Activated T-helper 2 cell treated with anti-CD3 and anti-CD28 coated beads, Interferon-gamma antibody, Interleukin-2, Interleukin-4, amounts not matched to agents 10 μg/mL and 5 μg/mL and 100 μg/mL, durations not matched to agents 14 hours and 24 hours and 36 hours (primary cell): ENCODE results near the gene OTC. TPM values are rescaled to one million over a fixed set of nuclear protein-coding genes. Genes with fewer than 3 reads are reported as not detected.

Experiments used
- DNase-seq: peaks from one replicate; pipeline ENCODE4 v3.0.0; 2021; ENCODE audit warnings: low spot score
- H3K27ac Mint-ChIP-seq: one replicate; pipeline ENCODE4 v1.8.0; 2021; ENCODE audit warnings: mixed read lengths
- H3K27me3 Mint-ChIP-seq: one replicate; pipeline ENCODE4 v1.8.0; 2021; ENCODE audit warnings: low read depth, mixed read lengths
- H3K36me3 Mint-ChIP-seq: one replicate; pipeline ENCODE4 v1.8.0; 2021; ENCODE audit warnings: low read depth, mixed read lengths
- H3K4me1 Mint-ChIP-seq: one replicate; pipeline ENCODE4 v1.8.0; 2021; ENCODE audit warnings: low read depth, mixed read lengths
- H3K4me3 Mint-ChIP-seq: one replicate; pipeline ENCODE4 v1.8.0; 2021; ENCODE audit warnings: low read depth, mild to moderate bottlenecking, moderate library complexity, mixed read lengths
- H3K9me3 Mint-ChIP-seq: one replicate; pipeline ENCODE4 v1.8.0; 2021; ENCODE audit warnings: mixed read lengths
- intact Hi-C: fragments of 100-400 bp; cut with micrococcal nuclease; formaldehyde crosslinking; loops from one replicate; pipeline ENCODE4 v1.15.1; 2023
- total RNA-seq: library from RNA; stranded (reverse); gene quantifications from 2 replicates; pipeline ENCODE4 v1.2.3, GENCODE V29; 2022

Gene OTC
- total RNA-seq, 1 donor from 2014 or later: not detected

DNA sequence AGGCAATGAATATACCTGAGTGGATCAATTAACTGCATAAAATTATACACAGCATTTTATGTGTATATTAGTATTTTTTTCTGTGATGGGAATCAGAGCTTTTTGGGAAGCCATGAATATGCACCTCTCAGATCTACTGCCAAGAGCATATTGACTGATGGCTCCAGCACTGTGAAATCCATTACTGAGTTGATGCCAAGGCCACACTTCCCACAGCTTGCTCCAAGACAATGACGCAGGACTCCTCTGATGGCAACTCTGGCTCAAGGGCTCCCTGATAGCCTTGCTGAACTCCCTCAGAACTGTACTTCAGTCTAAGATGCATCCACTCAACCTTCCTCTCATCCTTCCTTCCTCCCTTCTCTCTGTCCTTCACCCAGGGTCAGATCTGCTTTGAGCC, 82.7 kb downstream of the OTC start:
- Mint-ChIP-seq H3K36me3 (no peaks in the 10 kb centered on the region), H3K4me1 (no peaks in the 10 kb centered on the region), H3K9me3 (no peaks in the 10 kb centered on the region), H3K4me3 (no peak overlapping the region), H3K27ac (no peak overlapping the region), H3K27me3 (peaks cover 1% of the 10 kb centered on the region)
- intact Hi-C loops: no loop called here
- DNase-seq: no peak

DNA sequence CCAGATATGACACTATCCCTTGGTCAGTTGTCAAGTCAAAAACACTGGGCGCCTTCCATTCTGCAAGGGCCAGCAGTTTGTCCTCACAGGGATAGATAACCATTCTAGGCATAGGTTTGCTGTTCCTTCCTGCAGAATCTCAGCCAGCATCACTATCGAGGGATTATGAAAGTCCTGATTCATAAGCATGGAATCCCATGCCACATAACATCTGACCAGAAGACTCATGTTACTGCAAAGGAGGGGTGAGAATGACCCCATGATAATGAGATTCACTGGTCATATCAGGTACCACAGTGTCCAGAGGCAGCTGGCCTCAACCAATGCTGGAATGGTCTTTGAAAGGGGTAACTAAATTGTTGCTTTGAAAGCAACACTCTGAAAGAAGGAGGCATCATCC, 84.7 kb downstream of the OTC start:
- Mint-ChIP-seq H3K4me3 (no peak overlapping the region), H3K36me3 (no peaks in the 10 kb centered on the region), H3K27me3 (peaks cover 1% of the 10 kb centered on the region), H3K4me1 (no peaks in the 10 kb centered on the region), H3K27ac (no peak overlapping the region), H3K9me3 (no peaks in the 10 kb centered on the region)
- intact Hi-C loops: no loop called here
- DNase-seq: no peak

DNA sequence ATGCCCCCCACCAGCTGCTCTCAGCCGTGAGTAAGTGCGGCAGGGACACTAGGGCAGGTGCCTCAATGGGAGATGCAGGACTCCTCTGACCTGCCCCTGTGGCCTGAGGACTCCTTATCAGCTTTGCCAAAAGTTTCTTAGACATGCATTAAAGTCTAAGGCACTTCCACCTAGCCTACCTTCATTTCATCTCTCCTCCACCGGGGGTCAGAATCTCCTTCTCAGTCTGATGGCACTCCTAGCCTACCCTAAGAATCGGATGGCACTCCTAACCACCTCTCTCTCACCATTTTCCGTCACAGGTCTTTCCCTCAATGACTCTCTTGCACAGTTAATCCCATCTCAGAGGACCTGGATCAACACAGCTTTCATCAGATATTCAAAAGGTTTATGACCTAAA, 85.9 kb downstream of the OTC start:
- H3K27ac Mint-ChIP-seq: no peak overlapping the region
- no peaks in the 10 kb centered on the region for H3K9me3 Mint-ChIP-seq
- intact Hi-C loops: no loop called here
- no peak for DNase-seq
- H3K4me3 Mint-ChIP-seq: no peak overlapping the region
- no peaks in the 10 kb centered on the region for H3K36me3 Mint-ChIP-seq
- no peaks in the 10 kb centered on the region for H3K4me1 Mint-ChIP-seq
- H3K27me3 Mint-ChIP-seq: peaks cover 1% of the 10 kb centered on the region

DNA sequence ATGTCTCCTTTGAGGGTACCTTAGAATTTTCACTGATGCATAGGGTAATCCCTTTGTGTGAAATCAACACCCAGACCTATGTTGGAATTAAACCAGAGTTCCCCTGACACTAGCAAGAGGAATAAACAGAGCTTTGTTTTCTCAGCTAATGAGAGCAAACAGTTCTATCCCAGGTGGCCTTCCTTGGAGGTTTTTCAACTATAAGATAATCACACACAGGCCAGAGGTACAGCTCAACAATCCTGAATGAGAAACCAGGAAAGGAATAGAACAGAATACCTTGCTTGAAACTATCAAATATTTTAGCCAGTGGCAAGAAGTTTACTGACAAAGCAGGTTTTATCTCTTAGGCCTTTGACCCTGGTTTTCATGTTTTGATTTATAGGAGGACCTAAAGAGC, 100.2 kb downstream of the OTC start:
- no peak overlapping the region for H3K27ac Mint-ChIP-seq
- intact Hi-C loops: no loop called here
- H3K4me3 Mint-ChIP-seq: no peak overlapping the region
- H3K9me3 Mint-ChIP-seq: no peaks in the 10 kb centered on the region
- no peak for DNase-seq
- no peaks in the 10 kb centered on the region for H3K4me1 Mint-ChIP-seq
- H3K36me3 Mint-ChIP-seq: no peaks in the 10 kb centered on the region
- H3K27me3 Mint-ChIP-seq: no peaks in the 10 kb centered on the region

DNA sequence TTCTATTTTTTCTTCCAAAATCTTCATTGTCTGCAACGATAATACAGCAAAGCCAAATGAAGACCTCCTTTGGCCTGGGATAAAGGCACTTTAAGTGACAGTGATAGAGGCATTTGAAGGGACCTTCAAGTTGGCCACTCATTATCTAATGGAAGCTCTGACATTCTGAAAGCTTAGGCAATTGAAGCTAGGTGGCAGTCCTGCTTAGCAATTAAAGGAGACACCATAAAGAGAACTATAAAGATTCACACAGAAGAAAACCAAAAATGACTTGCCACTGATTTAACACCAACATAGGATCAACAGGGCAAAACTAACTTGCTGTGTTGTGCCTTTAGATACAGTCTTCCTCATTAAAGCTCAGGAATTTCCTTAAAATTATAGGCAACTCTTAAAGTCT, 105.7 kb downstream of the OTC start:
- Mint-ChIP-seq H3K27ac (no peak overlapping the region), H3K9me3 (no peaks in the 10 kb centered on the region), H3K4me1 (no peaks in the 10 kb centered on the region), H3K27me3 (no peaks in the 10 kb centered on the region), H3K36me3 (no peaks in the 10 kb centered on the region), H3K4me3 (no peak overlapping the region)
- intact Hi-C loops: no loop called here
- no peak for DNase-seq

DNA sequence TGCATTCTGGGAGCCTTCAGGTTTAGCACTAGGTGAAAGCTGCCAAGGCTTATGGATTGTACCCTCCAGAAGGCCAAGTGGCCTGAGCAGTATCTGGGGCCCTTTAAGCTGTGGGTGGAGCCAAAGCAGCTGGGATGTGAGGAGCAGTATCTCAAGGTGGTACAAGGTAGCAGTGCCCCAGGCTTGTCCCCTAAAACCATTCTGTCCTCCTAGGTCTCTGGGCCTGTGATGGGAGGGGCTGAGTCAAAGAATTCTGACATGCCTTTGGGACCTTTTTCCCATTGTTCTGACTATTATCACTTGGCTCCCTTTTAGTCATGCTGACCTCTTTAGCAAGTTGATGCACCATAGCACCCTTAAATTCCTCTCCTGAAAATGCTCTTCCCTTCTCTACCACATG, 109.9 kb downstream of the OTC start:
- peaks cover 2% of the 10 kb centered on the region for H3K27me3 Mint-ChIP-seq
- no peak overlapping the region for H3K4me3 Mint-ChIP-seq
- H3K27ac Mint-ChIP-seq: no peak overlapping the region
- no peaks in the 10 kb centered on the region for H3K4me1 Mint-ChIP-seq
- intact Hi-C loops: no loop called here
- no peak for DNase-seq
- no peaks in the 10 kb centered on the region for H3K9me3 Mint-ChIP-seq
- no peaks in the 10 kb centered on the region for H3K36me3 Mint-ChIP-seq

DNA sequence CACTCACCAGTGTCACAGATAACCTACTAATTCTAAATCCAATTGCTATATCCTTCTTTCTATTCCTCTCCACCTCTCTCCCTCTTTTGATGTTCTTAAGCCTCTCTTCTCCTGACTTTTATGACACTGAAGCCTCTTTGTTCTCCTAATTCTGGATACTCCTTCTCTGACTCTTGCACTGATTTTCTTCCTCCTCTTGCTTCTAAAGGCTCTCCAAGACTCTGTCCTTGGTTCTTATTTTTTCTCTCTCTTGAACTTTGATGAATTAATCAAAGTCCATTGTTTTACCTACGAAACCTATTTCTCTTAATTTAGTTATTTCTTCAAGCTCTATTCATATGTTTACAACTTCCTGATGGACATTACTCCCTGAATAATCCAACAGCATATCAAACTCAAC, 113.3 kb downstream of the OTC start:
- Mint-ChIP-seq H3K36me3 (no peaks in the 10 kb centered on the region), H3K27me3 (peaks cover 2% of the 10 kb centered on the region), H3K4me3 (no peak overlapping the region), H3K27ac (no peak overlapping the region), H3K9me3 (no peaks in the 10 kb centered on the region), H3K4me1 (no peaks in the 10 kb centered on the region)
- DNase-seq: no peak
- intact Hi-C loops: no loop called here

DNA sequence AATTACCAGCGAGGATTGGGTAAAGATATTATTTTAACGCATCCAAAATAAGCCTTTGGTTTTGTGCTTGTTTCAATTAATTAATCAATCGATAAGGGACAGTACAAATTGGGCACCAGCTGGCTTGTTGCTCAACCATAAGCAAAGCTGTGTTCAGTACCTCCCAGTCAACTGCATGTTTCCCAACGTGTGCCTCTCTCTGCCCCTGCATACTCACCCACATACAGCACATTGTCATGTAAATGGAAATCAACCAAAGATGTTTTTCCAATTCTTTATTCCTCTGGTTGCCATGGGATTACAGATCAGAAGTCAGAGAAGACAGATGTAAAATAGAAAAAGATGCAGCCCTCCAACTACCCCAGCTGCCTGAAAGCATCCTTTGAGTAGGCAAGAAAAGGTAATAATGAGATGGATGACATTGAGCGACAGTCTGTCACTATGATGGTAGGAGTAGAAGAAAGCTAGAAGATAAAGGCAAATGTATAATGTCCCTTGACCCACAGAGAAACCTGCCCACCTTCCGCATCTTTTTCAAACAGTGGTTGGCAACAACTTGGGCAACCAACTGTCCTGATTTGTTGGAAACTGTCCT, 116.3 kb downstream of the OTC start:
- Mint-ChIP-seq H3K9me3 (no peaks in the 10 kb centered on the region), H3K27me3 (peaks cover 2% of the 10 kb centered on the region), H3K4me3 (no peak overlapping the region), H3K4me1 (no peaks in the 10 kb centered on the region), H3K36me3 (no peaks in the 10 kb centered on the region), H3K27ac (no peak overlapping the region)
- intact Hi-C loops: no loop called here
- no peak for DNase-seq

Other genes starting within 250 kb of the OTC start
- gene SRPX, start 131.7 kb upstream of the OTC start, total RNA-seq: not detected in 2 replicates
- 7.3 and 7.7 TPM in 2 replicates for gene RPGR, start 25.1 kb upstream of the OTC start, total RNA-seq
- gene TSPAN7, start 208.9 kb downstream of the OTC start, total RNA-seq: not detected in 2 replicates